ENCODE measurements around the gene DNAJC16.

GRCh38 chr1:15506831-15507230, 19.8 kb upstream of the DNAJC16 start:
- no peak for TF ChIP-seq CTCF (conservative IDR thresholded peaks at IDR 0.05 in 1 of 2, IDR thresholded peaks at IDR 0.05 in 1 of 2; ENCODE audit: low read depth in 1 of 2, low read length in 2 of 2)
- no peak for TF ChIP-seq EZH2 (IDR thresholded peaks at IDR 0.05; ENCODE audit: low read length, missing control alignments)
